ENCODE data around the gene TTC33. TPM values are rescaled to one million over a fixed set of nuclear protein-coding genes. Genes with fewer than 3 reads are reported as not detected.

Gene TTC33
- total and polyA plus RNA-seq, 2 of the 13 experiments (the other 11 are each of a cell fraction or from before 2014, with no cell fraction given): 4.5 to 20.0 TPM

- no peak overlapping the region for H3K4me2 ChIP-seq (ENCODE audit: low read depth, low read length)
- H3K36me3 ChIP-seq (replicated peaks in 1 of 2; ENCODE audit: control insufficient read depth in 1 of 2, insufficient read depth in 2 of 2, low read length in 2 of 2): no peaks in the 10 kb centered on the region
- H3K27me3 ChIP-seq (ENCODE audit: control insufficient read depth in 1 of 2, insufficient read depth in 2 of 2, low read length in 2 of 2): no peaks in the 10 kb centered on the region
- ChIA-PET CTCF (ENCODE audit: low intra/inter-chr PET ratio, low total read pairs) (no interaction called here), POLR2A (no interaction called here)
- no peak overlapping the region for H3K9ac ChIP-seq (ENCODE audit: insufficient read depth, low read depth, low read length)
- ATAC-seq (no peak), FAIRE-seq (no peak), DNase-seq (ENCODE audit: low spot score) (no peak)
- H3K9me3 ChIP-seq (ENCODE audit: low read length): no peaks in the 10 kb centered on the region
- intact Hi-C loops (cut with micrococcal nuclease; ENCODE audit: unreplicated experiment): no loop called here
- H3K27ac ChIP-seq (ENCODE audit: extremely low read length, insufficient read depth, low read length): no peak overlapping the region
- no TSS peak for BruUV-seq (replicated peaks)
- no peak overlapping the region for H2AFZ ChIP-seq (ENCODE audit: low read length)
- in situ Hi-C loops (cut with HindIII; ENCODE audit: extremely low pct_ligation_motif_present, low pct_unique_long_range_greater_than_20kb): no loop called here
- no peak for TF ChIP-seq AGO1 (IDR thresholded peaks at IDR 0.05; ENCODE audit: low read depth, low read length, poor library complexity, severe bottlenecking)
- TF ChIP-seq FOSL2 (CRISPR knock-in tag; IDR thresholded peaks at IDR 0.05): no peak
- TF ChIP-seq, protein P1, sequence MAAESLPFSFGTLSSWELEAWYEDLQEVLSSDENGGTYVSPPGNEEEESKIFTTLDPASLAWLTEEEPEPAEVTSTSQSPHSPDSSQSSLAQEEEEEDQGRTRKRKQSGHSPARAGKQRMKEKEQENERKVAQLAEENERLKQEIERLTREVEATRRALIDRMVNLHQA (CRISPR knock-in tag; IDR thresholded peaks at IDR 0.05): no peak
- no peak overlapping the region for H3K4me3 ChIP-seq (replicated peaks in 1 of 3; ENCODE audit: insufficient read depth in 1 of 3, low read depth in 2 of 3, low read length in 3 of 3)
- no peaks in the 10 kb centered on the region for H4K20me1 ChIP-seq (ENCODE audit: insufficient read depth, low read length)
- no peaks in the 10 kb centered on the region for H3K79me2 ChIP-seq (ENCODE audit: insufficient read depth, low read length)
- H3K4me1 ChIP-seq (ENCODE audit: insufficient read depth, low read length): 0 out of 2 replicates have a peak, but pooled peaks cover 7% of the 10 kb centered on the region
- WGBS (ENCODE audit: low lambda C conversion rate): 24% methylated on average over 3 of the region's 3 CpGs
Measured at GRCh38 chr5:40489421-40489820, 266.3 kb downstream of the TTC33 start.

GRCh38 chr5:40486437-40487275 lies 269.1 kb downstream of the TTC33 start:
- no peak overlapping the region for H3K4me3 ChIP-seq (replicated peaks in 1 of 3; ENCODE audit: insufficient read depth in 1 of 3, low read depth in 2 of 3, low read length in 3 of 3)
- in situ Hi-C loops (cut with HindIII; ENCODE audit: extremely low pct_ligation_motif_present, low pct_unique_long_range_greater_than_20kb) (no loop called here), intact Hi-C loops (cut with micrococcal nuclease; ENCODE audit: unreplicated experiment) (no loop called here)
- H3K4me2 ChIP-seq (ENCODE audit: low read depth, low read length): no peak overlapping the region
- 0 out of 2 replicates have a peak, but pooled peaks cover 7% of the 10 kb centered on the region for H3K4me1 ChIP-seq (ENCODE audit: insufficient read depth, low read length)
- no peaks in the 10 kb centered on the region for H3K9me3 ChIP-seq (ENCODE audit: low read length)
- H3K79me2 ChIP-seq (ENCODE audit: insufficient read depth, low read length): no peaks in the 10 kb centered on the region
- H2AFZ ChIP-seq (ENCODE audit: low read length): no peak overlapping the region
- FAIRE-seq (no peak), DNase-seq (ENCODE audit: low spot score) (no peak), ATAC-seq (no peak)
- peak; percentile 65 for TF ChIP-seq ATF7 (IDR thresholded peaks at IDR 0.05)
- no peak for TF ChIP-seq ATF7 (CRISPR knock-in tag; IDR thresholded peaks at IDR 0.05)
- no peak for TF ChIP-seq ZFP37 (CRISPR knock-in tag; IDR thresholded peaks at IDR 0.05; ENCODE audit: borderline replicate concordance)
- TF ChIP-seq ZNF30 (CRISPR knock-in tag; IDR thresholded peaks at IDR 0.05): no peak
- H3K36me3 ChIP-seq (replicated peaks in 1 of 2; ENCODE audit: control insufficient read depth in 1 of 2, insufficient read depth in 2 of 2, low read length in 2 of 2): no peaks in the 10 kb centered on the region
- ChIA-PET CTCF (ENCODE audit: low intra/inter-chr PET ratio, low total read pairs) (no interaction called here), POLR2A (no interaction called here)
- H4K20me1 ChIP-seq (ENCODE audit: insufficient read depth, low read length): no peaks in the 10 kb centered on the region
- 38% methylated on average over 4 of the region's 4 CpGs for WGBS (ENCODE audit: low lambda C conversion rate)
- no TSS peak for BruUV-seq (replicated peaks)
- no peak overlapping the region for H3K27ac ChIP-seq (ENCODE audit: extremely low read length, insufficient read depth, low read length)
- H3K9ac ChIP-seq (ENCODE audit: insufficient read depth, low read depth, low read length): no peak overlapping the region
- H3K27me3 ChIP-seq (ENCODE audit: control insufficient read depth in 1 of 2, insufficient read depth in 2 of 2, low read length in 2 of 2): no peaks in the 10 kb centered on the region
